HEK293 (cell line): ENCODE data around the gene CPXM1.
"Not testable (repeated sequence)": the region's sequence is repeated elsewhere in the genome, so short reads cannot be mapped to it uniquely, and the experiment has no call there.

Experiments used
- CTCF ChIA-PET: fragments of 350-600 bp; formaldehyde crosslinking; extraction: SDS; loops from one replicate; lab custom pipeline; 2021; ENCODE audit warnings: antibody characterized with exemption; lab: Yijun Ruan, JAX
- POLR2A ChIA-PET: fragments of 300-600 bp; formaldehyde crosslinking; extraction: SDS; loops from one replicate; lab custom pipeline; 2020; ENCODE audit warnings: antibody characterized with exemption, inconsistent platforms; lab: Yijun Ruan, JAX
- H3K27ac ChIP-seq: fragments of 200-500 bp; sonication (Bioruptor generic); 2 replicates; pipeline ENCODE4 v1.5.1; 2014; ENCODE audit warnings: low read depth, low read length, control low read depth, inconsistent platforms; ENCODE audit errors: extremely low read depth
- H3K36me3 ChIP-seq, 2 experiments: fragments of 200-500 bp in 1 of 2; sonication (Bioruptor generic) in 1 of 2; 1 replicate in 1 of 2; 2 replicates in 1 of 2; pipeline ENCODE4 v1.5.1; 2014 to 2017; ENCODE audit warnings: inconsistent platforms in 2 of 2, low read length in 2 of 2; ENCODE audit not compliant: control insufficient read depth in 2 of 2, insufficient read depth in 1 of 2
- H3K4me1 ChIP-seq: fragments of 200-500 bp; sonication (Bioruptor generic); 2 replicates; pipeline ENCODE4 v1.5.1; 2014; ENCODE audit warnings: mild to moderate bottlenecking, low read length, inconsistent platforms; ENCODE audit not compliant: control insufficient read depth, insufficient read depth
- H3K4me3 ChIP-seq: 2 replicates; pipeline ENCODE4 v1.5.1; 2011; ENCODE audit warnings: low read depth, mild to moderate bottlenecking, control low read depth, low read length, moderate library complexity
- H3K9me3 ChIP-seq: fragments of 200-500 bp; sonication (Bioruptor generic); 2 replicates; pipeline ENCODE4 v1.5.1; 2014; ENCODE audit warnings: low read depth, low read length, inconsistent platforms; ENCODE audit not compliant: control insufficient read depth, insufficient read depth
- FEZF1 ChIP-seq: fragments of 450-650 bp; formaldehyde crosslinking; IDR thresholded peaks from 2 replicates; pipeline ENCODE4 v1.5.1; 2016; ENCODE audit warnings: missing biosample characterization, missing genetic modification characterization
- IKZF3 ChIP-seq: fragments of 450-650 bp; IDR thresholded peaks from 2 replicates; pipeline ENCODE4 v1.5.0; 2018; ENCODE audit warnings: missing biosample characterization, mild to moderate bottlenecking, missing genetic modification characterization, moderate library complexity
- SETDB1 ChIP-seq: IDR thresholded peaks from one replicate; pipeline ENCODE4 v1.6.1; 2017; ENCODE audit warnings: mild to moderate bottlenecking, low read length, moderate library complexity, mixed read lengths; ENCODE audit not compliant: insufficient read length
- SP3 ChIP-seq: fragments of 450-650 bp; formaldehyde crosslinking; IDR thresholded peaks from 2 replicates; pipeline ENCODE4 v1.5.1; 2016; ENCODE audit warnings: missing biosample characterization, missing genetic modification characterization
- SP7 ChIP-seq: fragments of 450-650 bp; formaldehyde crosslinking; IDR thresholded peaks from 2 replicates; pipeline ENCODE4 v1.5.1; 2016; ENCODE audit warnings: missing biosample characterization, missing genetic modification characterization
- TCF7L2 ChIP-seq: IDR thresholded peaks from 2 replicates; pipeline ENCODE4 v1.6.1; 2011; ENCODE audit warnings: low read depth, mild to moderate bottlenecking, inconsistent platforms, low read length, moderate library complexity, borderline replicate concordance
- TRIM28 ChIP-seq: IDR thresholded peaks from 2 replicates; pipeline ENCODE4 v1.6.1; 2011; ENCODE audit warnings: low read length, control low read depth, borderline replicate concordance
- ZBTB20 ChIP-seq: fragments of 450-650 bp; formaldehyde crosslinking; IDR thresholded peaks from 2 replicates; pipeline ENCODE4 v1.5.1; 2016; ENCODE audit warnings: missing biosample characterization, missing genetic modification characterization
- ZBTB21 ChIP-seq: fragments of 450-650 bp; formaldehyde crosslinking; IDR thresholded peaks from 2 replicates; pipeline ENCODE4 v1.5.1; 2017; ENCODE audit warnings: missing biosample characterization, missing genetic modification characterization
- ZNF121 ChIP-seq: fragments of 450-650 bp; formaldehyde crosslinking; IDR thresholded peaks from 2 replicates; pipeline ENCODE4 v1.5.1; 2016; ENCODE audit warnings: missing biosample characterization, missing genetic modification characterization
- ZNF140 ChIP-seq: fragments of 450-650 bp; formaldehyde crosslinking; IDR thresholded peaks from 2 replicates; pipeline ENCODE4 v1.5.1; 2016; ENCODE audit warnings: missing biosample characterization, missing genetic modification characterization
- ZNF16 ChIP-seq: fragments of 450-650 bp; formaldehyde crosslinking; IDR thresholded peaks from 2 replicates; pipeline ENCODE4 v1.5.1; 2016; ENCODE audit warnings: low read depth, missing biosample characterization, missing genetic modification characterization
- ZNF202 ChIP-seq: fragments of 450-650 bp; formaldehyde crosslinking; IDR thresholded peaks from 2 replicates; pipeline ENCODE4 v1.5.1; 2016; ENCODE audit warnings: missing biosample characterization, missing genetic modification characterization, borderline replicate concordance
- ZNF549 ChIP-seq: fragments of 450-650 bp; IDR thresholded peaks from 2 replicates; pipeline ENCODE4 v1.5.1; 2018; ENCODE audit warnings: missing biosample characterization, missing genetic modification characterization, mild to moderate bottlenecking, inconsistent platforms, moderate library complexity
- ZNF654 ChIP-seq: fragments of 450-650 bp; formaldehyde crosslinking; IDR thresholded peaks from 2 replicates; pipeline ENCODE4 v1.5.1; 2016; ENCODE audit warnings: low read depth, missing biosample characterization, missing genetic modification characterization
- ZNF707 ChIP-seq: fragments of 450-650 bp; formaldehyde crosslinking; IDR thresholded peaks from 2 replicates; pipeline ENCODE4 v1.5.1; 2016; ENCODE audit warnings: missing biosample characterization, missing genetic modification characterization
- ZNF791 ChIP-seq: fragments of 450-650 bp; formaldehyde crosslinking; IDR thresholded peaks from 2 replicates; pipeline ENCODE4 v1.5.1; 2016; ENCODE audit warnings: missing biosample characterization, missing genetic modification characterization
- TF ChIP-seq, protein P1 (sequence below): fragments of 450-650 bp; IDR thresholded peaks from 2 replicates; pipeline ENCODE4 v1.5.1; 2018; ENCODE audit warnings: missing biosample characterization, mild to moderate bottlenecking, missing genetic modification characterization
- TF ChIP-seq, protein P2 (sequence below): fragments of 450-650 bp; formaldehyde crosslinking; IDR thresholded peaks from 2 replicates; pipeline ENCODE4; 2016; ENCODE audit warnings: missing biosample characterization, missing genetic modification characterization
- TF ChIP-seq, protein P3 (sequence below): fragments of 450-650 bp; formaldehyde crosslinking; conservative IDR thresholded peaks from 2 replicates; pipeline ENCODE4 v1.5.1; 2016; ENCODE audit warnings: low read depth, missing biosample characterization, missing genetic modification characterization

Gene CPXM1

DNA sequence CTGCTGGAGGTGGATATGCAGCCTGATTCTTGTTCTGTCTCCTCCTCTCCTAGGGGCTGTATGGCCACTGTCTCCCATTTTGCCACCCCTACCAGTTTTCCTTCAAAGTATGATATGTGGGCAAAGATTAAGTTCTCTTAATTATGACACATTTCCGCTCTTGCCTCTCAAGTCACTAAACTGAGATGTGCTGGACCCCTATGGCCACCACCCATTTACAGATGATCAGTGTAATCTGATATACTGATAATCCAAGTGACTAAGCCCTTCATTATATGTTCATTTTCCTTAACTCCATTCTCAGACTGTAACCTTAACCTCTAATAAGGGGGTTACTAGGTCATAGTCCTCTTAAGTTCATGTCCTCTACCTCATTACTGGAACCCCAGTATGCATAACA lies 13.6 kb upstream of the CPXM1 start:
- Histone ChIP-seq H3K4me1 (peaks cover 10% of the 10 kb centered on the region), H3K9me3 (peaks cover 2% of the 10 kb centered on the region; the same call in 1 of the 2 replicates), H3K36me3 (no peaks in the 10 kb centered on the region), H3K27ac (no peak overlapping the region), H3K4me3 (no peak overlapping the region)
- ChIA-PET CTCF (interaction anchor here (0.9 kb wide), 1 partner anchor 62 kb away, joined by 4 read pairs; no protein-coding TSS in a partner anchor), POLR2A (interaction anchor here (0.7 to 1.2 kb wide), 2 partner anchors 19 to 27 kb away, joined by 4 read pairs; partner anchors contain the start of genes PCED1A and VPS16)
- TF ChIP-seq ZNF16 = no peak
- no peak for TF ChIP-seq ZNF202 (tag by site-specific recombination)
- no peak for TF ChIP-seq ZNF654 (tag by site-specific recombination)
- peak; percentile 87 for TF ChIP-seq SP7
- no peak for TF ChIP-seq ZNF791 (tag by site-specific recombination)
- no peak for TF ChIP-seq ZNF549 (tag by site-specific recombination)
- no peak for TF ChIP-seq ZBTB20 (tag by site-specific recombination)
- TF ChIP-seq ZNF707 (tag by site-specific recombination) = no peak
- peak; percentile 22; the same call in 1 of the 2 replicates for TF ChIP-seq FEZF1

DNA sequence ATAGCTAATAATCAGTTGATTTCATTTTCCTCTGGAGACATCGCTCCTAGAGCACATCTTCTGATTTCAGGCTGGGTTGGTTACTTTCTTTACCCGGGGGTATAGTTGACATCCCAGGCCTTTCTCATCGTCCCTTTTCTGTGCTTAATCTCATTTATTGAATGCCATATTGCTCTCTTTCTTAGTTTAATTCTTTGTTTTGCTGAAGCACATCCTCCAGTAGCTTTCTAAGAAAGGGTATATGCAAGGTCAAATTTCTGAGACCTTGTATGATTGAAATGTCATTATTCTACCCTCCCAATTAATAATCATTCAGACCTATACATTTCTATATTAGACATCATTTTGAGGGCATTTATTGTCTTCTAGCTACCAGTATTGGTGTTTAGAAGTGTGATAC lies 11.8 kb upstream of the CPXM1 start:
- H3K27ac ChIP-seq = no peak overlapping the region
- POLR2A ChIA-PET = no interaction called here
- H3K9me3 ChIP-seq = peaks cover 2% of the 10 kb centered on the region; the same call in 1 of the 2 replicates
- TF ChIP-seq SETDB1 = peak; percentile 90
- TF ChIP-seq, protein P1, sequence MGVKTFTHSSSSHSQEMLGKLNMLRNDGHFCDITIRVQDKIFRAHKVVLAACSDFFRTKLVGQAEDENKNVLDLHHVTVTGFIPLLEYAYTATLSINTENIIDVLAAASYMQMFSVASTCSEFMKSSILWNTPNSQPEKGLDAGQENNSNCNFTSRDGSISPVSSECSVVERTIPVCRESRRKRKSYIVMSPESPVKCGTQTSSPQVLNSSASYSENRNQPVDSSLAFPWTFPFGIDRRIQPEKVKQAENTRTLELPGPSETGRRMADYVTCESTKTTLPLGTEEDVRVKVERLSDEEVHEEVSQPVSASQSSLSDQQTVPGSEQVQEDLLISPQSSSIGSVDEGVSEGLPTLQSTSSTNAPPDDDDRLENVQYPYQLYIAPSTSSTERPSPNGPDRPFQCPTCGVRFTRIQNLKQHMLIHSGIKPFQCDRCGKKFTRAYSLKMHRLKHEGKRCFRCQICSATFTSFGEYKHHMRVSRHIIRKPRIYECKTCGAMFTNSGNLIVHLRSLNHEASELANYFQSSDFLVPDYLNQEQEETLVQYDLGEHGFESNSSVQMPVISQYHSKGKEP = no peak
- TF ChIP-seq TRIM28 = peak; percentile 58; the same call in 1 of the 2 replicates
- no peak overlapping the region for H3K4me3 ChIP-seq
- CTCF ChIA-PET = interaction anchor here (0.5 to 1.3 kb wide), 3 partner anchors 15 to 59 kb away, joined by 3 to 7 read pairs (median 6); no protein-coding TSS in a partner anchor
- H3K36me3 ChIP-seq = no peaks in the 10 kb centered on the region
- peaks cover 10% of the 10 kb centered on the region for H3K4me1 ChIP-seq

DNA sequence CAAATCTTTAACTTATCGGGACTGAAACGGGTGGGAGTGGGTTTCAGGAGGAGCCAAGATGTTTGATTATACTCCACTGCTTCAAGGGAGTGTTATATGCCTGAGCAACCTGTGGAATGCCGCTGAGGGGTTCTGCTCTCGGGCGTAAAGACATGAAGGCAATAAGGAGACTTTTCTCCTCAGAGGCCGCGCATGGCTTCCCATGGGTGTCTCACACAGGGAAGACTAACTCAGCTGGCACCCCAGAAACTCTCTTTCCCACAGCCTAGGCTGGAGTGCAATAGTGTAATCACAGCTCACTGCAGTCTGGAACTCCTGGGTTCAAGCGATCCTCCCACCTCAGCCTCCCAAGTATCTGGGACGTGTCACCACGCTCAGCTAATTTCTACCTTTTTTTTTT lies 9.3 kb upstream of the CPXM1 start:
- H3K4me1 ChIP-seq = peaks cover 7% of the 10 kb centered on the region
- no peak overlapping the region for H3K4me3 ChIP-seq
- H3K27ac ChIP-seq = no peak overlapping the region
- TF ChIP-seq ZNF140 (tag by site-specific recombination) = no peak
- H3K9me3 ChIP-seq = peaks cover 2% of the 10 kb centered on the region; the same call in 1 of the 2 replicates
- CTCF ChIA-PET = interaction anchor here (1.3 kb wide), 1 partner anchor 42 kb away, joined by 4 read pairs; no protein-coding TSS in a partner anchor
- POLR2A ChIA-PET = interaction anchor here (0.6 to 0.7 kb wide), 3 partner anchors 16 to 56 kb away, joined by 3 to 5 read pairs (median 3); no protein-coding TSS in a partner anchor
- H3K36me3 ChIP-seq = no peaks in the 10 kb centered on the region

DNA sequence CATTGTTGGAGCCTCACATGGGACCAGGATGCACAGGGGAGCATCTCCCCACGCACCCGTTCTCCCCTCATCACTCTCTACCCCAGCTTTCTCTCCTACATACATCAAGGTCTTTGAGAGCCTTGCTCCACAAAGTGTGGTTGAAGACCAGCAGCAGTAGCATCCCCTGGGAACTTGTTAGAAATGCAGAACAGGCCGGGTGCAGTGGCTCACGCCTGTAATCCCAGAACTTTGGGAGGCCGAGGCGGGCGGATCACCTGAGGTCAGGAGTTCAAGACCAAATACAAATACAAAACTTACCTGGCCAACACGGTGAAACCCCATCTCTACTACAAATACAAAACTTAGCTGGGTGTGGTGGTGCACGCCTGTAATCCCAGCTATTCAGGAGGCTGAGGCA lies 7.5 kb upstream of the CPXM1 start:
- H3K9me3 ChIP-seq, CTCF ChIA-PET, H3K27ac ChIP-seq, POLR2A ChIA-PET, H3K4me1 ChIP-seq, H3K36me3 ChIP-seq, H3K4me3 ChIP-seq: not testable (repeated sequence)

DNA sequence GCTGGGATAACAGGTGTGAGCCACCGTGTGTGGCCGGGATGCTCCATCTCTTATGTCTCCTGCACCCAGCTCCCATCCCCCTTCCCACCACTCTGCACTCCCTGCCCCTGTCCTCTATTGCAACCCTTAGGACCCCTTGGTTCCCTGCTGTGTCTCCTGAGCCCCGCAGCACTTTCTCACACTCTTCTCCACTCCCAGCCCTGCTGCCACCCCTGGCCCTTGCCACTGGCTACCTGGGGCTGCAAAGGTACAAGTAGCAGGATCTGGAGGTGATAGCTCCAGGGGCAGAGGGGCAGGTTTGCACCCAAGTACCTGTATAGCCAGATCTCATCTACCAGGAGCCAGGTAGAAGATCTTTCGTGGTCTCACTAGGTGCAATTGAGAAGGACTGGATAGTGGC lies 6.6 kb upstream of the CPXM1 start:
- Histone ChIP-seq H3K27ac (no peak overlapping the region), H3K4me3 (no peak overlapping the region), H3K36me3 (no peaks in the 10 kb centered on the region), H3K4me1 (no peaks in the 10 kb centered on the region), H3K9me3 (peaks cover under 1% of the 10 kb centered on the region; the same call in 1 of the 2 replicates)
- POLR2A ChIA-PET = no interaction called here
- CTCF ChIA-PET = no interaction called here
- TF ChIP-seq, protein P2, sequence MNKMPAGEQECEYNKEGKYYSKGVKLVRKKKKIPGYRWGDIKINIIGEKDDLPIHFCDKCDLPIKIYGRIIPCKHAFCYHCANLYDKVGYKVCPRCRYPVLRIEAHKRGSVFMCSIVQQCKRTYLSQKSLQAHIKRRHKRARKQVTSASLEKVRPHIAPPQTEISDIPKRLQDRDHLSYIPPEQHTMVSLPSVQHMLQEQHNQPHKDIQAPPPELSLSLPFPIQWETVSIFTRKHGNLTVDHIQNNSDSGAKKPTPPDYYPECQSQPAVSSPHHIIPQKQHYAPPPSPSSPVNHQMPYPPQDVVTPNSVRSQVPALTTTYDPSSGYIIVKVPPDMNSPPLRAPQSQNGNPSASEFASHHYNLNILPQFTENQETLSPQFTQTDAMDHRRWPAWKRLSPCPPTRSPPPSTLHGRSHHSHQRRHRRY (tag by site-specific recombination) = no peak
- no peak for TF ChIP-seq ZNF121 (tag by site-specific recombination)
- TF ChIP-seq, protein P3, sequence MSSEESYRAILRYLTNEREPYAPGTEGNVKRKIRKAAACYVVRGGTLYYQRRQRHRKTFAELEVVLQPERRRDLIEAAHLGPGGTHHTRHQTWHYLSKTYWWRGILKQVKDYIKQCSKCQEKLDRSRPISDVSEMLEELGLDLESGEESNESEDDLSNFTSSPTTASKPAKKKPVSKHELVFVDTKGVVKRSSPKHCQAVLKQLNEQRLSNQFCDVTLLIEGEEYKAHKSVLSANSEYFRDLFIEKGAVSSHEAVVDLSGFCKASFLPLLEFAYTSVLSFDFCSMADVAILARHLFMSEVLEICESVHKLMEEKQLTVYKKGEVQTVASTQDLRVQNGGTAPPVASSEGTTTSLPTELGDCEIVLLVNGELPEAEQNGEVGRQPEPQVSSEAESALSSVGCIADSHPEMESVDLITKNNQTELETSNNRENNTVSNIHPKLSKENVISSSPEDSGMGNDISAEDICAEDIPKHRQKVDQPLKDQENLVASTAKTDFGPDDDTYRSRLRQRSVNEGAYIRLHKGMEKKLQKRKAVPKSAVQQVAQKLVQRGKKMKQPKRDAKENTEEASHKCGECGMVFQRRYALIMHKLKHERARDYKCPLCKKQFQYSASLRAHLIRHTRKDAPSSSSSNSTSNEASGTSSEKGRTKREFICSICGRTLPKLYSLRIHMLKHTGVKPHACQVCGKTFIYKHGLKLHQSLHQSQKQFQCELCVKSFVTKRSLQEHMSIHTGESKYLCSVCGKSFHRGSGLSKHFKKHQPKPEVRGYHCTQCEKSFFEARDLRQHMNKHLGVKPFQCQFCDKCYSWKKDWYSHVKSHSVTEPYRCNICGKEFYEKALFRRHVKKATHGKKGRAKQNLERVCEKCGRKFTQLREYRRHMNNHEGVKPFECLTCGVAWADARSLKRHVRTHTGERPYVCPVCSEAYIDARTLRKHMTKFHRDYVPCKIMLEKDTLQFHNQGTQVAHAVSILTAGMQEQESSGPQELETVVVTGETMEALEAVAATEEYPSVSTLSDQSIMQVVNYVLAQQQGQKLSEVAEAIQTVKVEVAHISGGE (tag by site-specific recombination) = no peak
- TF ChIP-seq ZBTB21 = no peak
- no peak for TF ChIP-seq TCF7L2
- no peak for TF ChIP-seq IKZF3 (tag by site-specific recombination)
- no peak for TF ChIP-seq SP3 (tag by site-specific recombination)
